ENCODE measurements around the gene RETN.

The RETN gene

GRCh38 chr19:7709932-7710460 lies 41.1 kb downstream of the RETN start:
- DNase-seq = no peak

- DNase-seq = no peak
Measured at GRCh38 chr19:7710616-7711015, 41.8 kb downstream of the RETN start.

GRCh38 chr19:7715671-7716070 lies 46.8 kb downstream of the RETN start:
- DNase-seq = no peak

GRCh38 chr19:7716762-7717161 lies 47.9 kb downstream of the RETN start:
- no peak for DNase-seq

GRCh38 chr19:7718668-7719067 lies 49.8 kb downstream of the RETN start:
- DNase-seq = no peak

Measured in T1000 (cell line).